H1 (cell line): ENCODE results near the gene NUDT3. TPM values are rescaled to one million over a fixed set of nuclear protein-coding genes. Genes with fewer than 3 reads are reported as not detected.

Experiments
- CTCF ChIA-PET: fragments of 300-600 bp; sonication (Branson Sonifier 250); formaldehyde crosslinking; loops from one replicate; lab custom pipeline; 2021; ENCODE audit not compliant: partially characterized antibody; lab: Charles Lee
- POLR2A ChIA-PET: fragments of 300-600 bp; sonication (Branson Sonifier 250); formaldehyde crosslinking; loops from one replicate; lab custom pipeline; 2021; ENCODE audit warnings: inconsistent platforms; ENCODE audit not compliant: partially characterized antibody; lab: Charles Lee
- DNase-seq, 2 experiments: peaks; one replicate each; pipeline versions ENCODE4 v3.0.0 to v3.0.0-alpha.2; 2010 to 2022; ENCODE audit warnings: low spot score in 2 of 2, low read depth in 1 of 2, mixed read lengths in 1 of 2
- FAIRE-seq: peaks from 2 replicates; lab custom pipeline; 2011; peaks lifted over from hg19 to GRCh38; lab: Jason Lieb, UNC
- H2AFZ ChIP-seq: 2 replicates; pipeline ENCODE4 v1.8.1; 2012; ENCODE audit warnings: low read length, inconsistent platforms
- H2AK5ac ChIP-seq: 2 replicates; pipeline ENCODE4 v1.6.1; 2013; ENCODE audit warnings: low read depth, low read length
- H2BK120ac ChIP-seq: replicated peaks from 2 replicates; pipeline ENCODE3; 2013; ENCODE audit warnings: low read depth, low read length, inconsistent platforms
- H2BK12ac ChIP-seq: 2 replicates; pipeline ENCODE4 v1.6.1; 2013; ENCODE audit warnings: low read depth, low read length
- H2BK15ac ChIP-seq: 2 replicates; pipeline ENCODE4 v1.6.1; 2013; ENCODE audit warnings: low read length
- H2BK20ac ChIP-seq: 2 replicates; pipeline ENCODE4 v1.6.1; 2013; ENCODE audit warnings: low read length
- H2BK5ac ChIP-seq: 2 replicates; pipeline ENCODE4 v1.6.1; 2013; ENCODE audit warnings: low read depth, low read length
- H3K14ac ChIP-seq: 2 replicates; pipeline ENCODE4 v1.6.1; 2013; ENCODE audit warnings: inconsistent platforms; ENCODE audit not compliant: insufficient read length
- H3K18ac ChIP-seq: 2 replicates; pipeline ENCODE4 v1.6.1; 2013; ENCODE audit warnings: low read length; ENCODE audit errors: extremely low read depth
- H3K23ac ChIP-seq: 2 replicates; pipeline ENCODE4 v1.6.1; 2013; ENCODE audit warnings: inconsistent platforms; ENCODE audit not compliant: insufficient read length
- H3K23me2 ChIP-seq: 2 replicates; pipeline ENCODE4 v1.6.1; 2013; ENCODE audit warnings: low read depth, low read length
- H3K27ac ChIP-seq: 2 replicates; pipeline ENCODE4 v1.6.1; 2011; ENCODE audit warnings: low read depth, low read length, inconsistent platforms
- H3K27me3 ChIP-seq, 4 experiments: replicated peaks in 1 of 4; 1 replicate in 1 of 4; 2 replicates in 3 of 4; pipeline versions ENCODE4 v1.6.1 to v1.8.1; 2011 to 2013; ENCODE audit warnings: low read length in 3 of 4, mild to moderate bottlenecking in 3 of 4, inconsistent platforms in 2 of 4, mixed read lengths in 2 of 4, moderate library complexity in 1 of 4; ENCODE audit not compliant: control insufficient read depth in 3 of 4, insufficient read depth in 3 of 4; ENCODE audit errors: extremely low read depth in 1 of 4
- H3K36me3 ChIP-seq, 4 experiments: 2 replicates each; pipeline versions ENCODE4 v1.6.1 to v1.8.1; 2011 to 2013; ENCODE audit warnings: mild to moderate bottlenecking in 4 of 4, low read length in 3 of 4, moderate library complexity in 2 of 4, control low read depth in 1 of 4, inconsistent platforms in 1 of 4; ENCODE audit not compliant: insufficient read depth in 4 of 4, control insufficient read depth in 2 of 4
- H3K4ac ChIP-seq: replicated peaks from 2 replicates; pipeline ENCODE3; 2013; ENCODE audit warnings: low read length, low read depth, mixed read lengths, inconsistent platforms; ENCODE audit not compliant: insufficient read length
- H3K4me1 ChIP-seq, 4 experiments: replicated peaks in 1 of 4; 1 replicate in 1 of 4; 2 replicates in 3 of 4; pipeline versions ENCODE4 v1.6.1 to v1.8.1; 2011 to 2013; ENCODE audit warnings: low read length in 3 of 4, inconsistent platforms in 2 of 4, mixed read lengths in 1 of 4; ENCODE audit not compliant: insufficient read depth in 4 of 4, control insufficient read depth in 3 of 4
- H3K4me2 ChIP-seq, 2 experiments: 2 replicates each; pipeline versions ENCODE4 v1.6.1 to v1.8.1; 2011 to 2013; ENCODE audit warnings: low read depth in 2 of 2, low read length in 2 of 2, control low read depth in 1 of 2, inconsistent platforms in 1 of 2, mild to moderate bottlenecking in 1 of 2; ENCODE audit not compliant: insufficient read depth in 1 of 2
- H3K4me3 ChIP-seq, 4 experiments: fragments of 200-600, 300-600 bp in 1 of 4; sonication (generic), shearing (Covaris generic), sonication (Bioruptor Twin) in 1 of 4; 2 replicates each; pipeline versions ENCODE4 v1.5.1 to v1.8.1; 2011 to 2016; ENCODE audit warnings: low read length in 4 of 4, low read depth in 3 of 4, control low read depth in 2 of 4, inconsistent platforms in 2 of 4, mild to moderate bottlenecking in 2 of 4, mixed read lengths in 1 of 4, moderate library complexity in 1 of 4; ENCODE audit not compliant: insufficient read depth in 2 of 4; ENCODE audit errors: extremely low read depth in 1 of 4
- H3K56ac ChIP-seq: replicated peaks from 2 replicates; pipeline ENCODE3; 2013; ENCODE audit warnings: low read depth, mild to moderate bottlenecking, mixed read lengths, low read length, inconsistent platforms; ENCODE audit not compliant: insufficient read length
- H3K79me1 ChIP-seq: 2 replicates; pipeline ENCODE4 v1.6.1; 2013; ENCODE audit warnings: low read depth, low read length, control low read depth
- H3K79me2 ChIP-seq, 2 experiments: 2 replicates each; pipeline versions ENCODE4 v1.6.1 to v1.8.1; 2012 to 2013; ENCODE audit warnings: low read length in 2 of 2, mild to moderate bottlenecking in 2 of 2, inconsistent platforms in 1 of 2; ENCODE audit not compliant: insufficient read depth in 2 of 2, control insufficient read depth in 1 of 2
- H3K9ac ChIP-seq, 4 experiments: replicated peaks in 1 of 4; 1 replicate in 1 of 4; 2 replicates in 3 of 4; pipeline versions ENCODE4 v1.6.1 to v1.8.1; 2011 to 2013; ENCODE audit warnings: low read depth in 3 of 4, low read length in 3 of 4, control low read depth in 2 of 4, mild to moderate bottlenecking in 2 of 4, moderate library complexity in 2 of 4, inconsistent platforms in 1 of 4; ENCODE audit errors: extremely low read depth in 1 of 4
- H3K9me3 ChIP-seq, 2 experiments: 2 replicates each; pipeline versions ENCODE4 v1.6.1 to v1.8.1; 2012 to 2013; ENCODE audit warnings: mild to moderate bottlenecking in 2 of 2, moderate library complexity in 2 of 2, control low read depth in 1 of 2, inconsistent platforms in 1 of 2, low read depth in 1 of 2, low read length in 1 of 2, mixed read lengths in 1 of 2; ENCODE audit not compliant: insufficient read depth in 2 of 2
- H4K20me1 ChIP-seq, 2 experiments: replicated peaks in 1 of 2; 2 replicates each; pipeline versions ENCODE3 to v1.8.1; 2011 to 2013; ENCODE audit warnings: inconsistent platforms in 2 of 2, low read length in 2 of 2, mild to moderate bottlenecking in 1 of 2; ENCODE audit not compliant: insufficient read depth in 2 of 2, control insufficient read depth in 1 of 2
- H4K5ac ChIP-seq: 2 replicates; pipeline ENCODE4 v1.6.1; 2013; ENCODE audit warnings: low read length, low read depth, mixed read lengths, inconsistent platforms; ENCODE audit not compliant: insufficient read length
- H4K8ac ChIP-seq: 2 replicates; pipeline ENCODE4 v1.8.0; 2013; ENCODE audit warnings: mild to moderate bottlenecking, moderate library complexity, low read length, inconsistent platforms; ENCODE audit not compliant: insufficient read depth; ENCODE audit errors: extremely low read depth
- H4K91ac ChIP-seq: replicated peaks from 2 replicates; pipeline ENCODE3; 2013; ENCODE audit warnings: low read length, mixed read lengths, inconsistent platforms; ENCODE audit not compliant: insufficient read length
- JUND ChIP-seq: IDR thresholded peaks from 2 replicates; pipeline ENCODE4 v1.6.1; 2011; ENCODE audit warnings: mild to moderate bottlenecking, improper control_type of control experiment, low read length
- MAFK ChIP-seq: IDR thresholded peaks from 2 replicates; pipeline ENCODE4 v1.6.1; 2012; ENCODE audit warnings: low read depth, mild to moderate bottlenecking, improper control_type of control experiment, low read length
- TCF12 ChIP-seq: IDR thresholded peaks from 2 replicates; pipeline ENCODE4 v1.6.1; 2011; ENCODE audit warnings: low read depth, mild to moderate bottlenecking, low read length
- WGBS, 2 experiments: shearing (Covaris generic) in 1 of 2; methylation state at CpG; one replicate each; pipeline versions ENCODE4 v1.1.6 to v1.1.7; 2013 to 2015; ENCODE audit warnings: low lambda C conversion rate in 2 of 2, mixed read lengths in 2 of 2, inconsistent platforms in 1 of 2, low coverage in 1 of 2, missing lambda C conversion rate in 1 of 2; ENCODE audit not compliant: insufficient replicate concordance in 2 of 2, insufficient coverage in 1 of 2, insufficient read length in 1 of 2; ENCODE audit errors: extremely low coverage in 1 of 2, missing lambda C conversion rate in 1 of 2; 5-methylcytosine and 5-hydroxymethylcytosine counted together
- polyA plus RNA-seq, 7 experiments: library from polyadenylated mRNA; depleted of rRNA in 3 of 7; stranded (reverse) in 5 of 7; unstranded in 2 of 7; fragments of >200 nt in 5 of 7; fragments of 200-250 nt in 2 of 7; gene quantifications; 1 replicate in 5 of 7; 2 replicates in 1 of 7; 4 replicates in 1 of 7; pipeline versions ENCODE4 v1.2.1 to v1.2.3, GENCODE V29; 2011 to 2013; ENCODE audit warnings: missing spikeins in 2 of 7, mixed read lengths in 2 of 7
- total RNA-seq: library from RNA; stranded (reverse); fragmentation: NEBNext Ultra II Directional; extraction: Animal tissue kit (Norgen Biotek cat#: 25700); gene quantifications from 2 replicates; pipeline ENCODE4 v1.2.1, GENCODE V29; 2021

Gene NUDT3
- total and polyA plus RNA-seq, 2 of the 8 experiments (the other 6 are each of a cell fraction or from before 2014, with no cell fraction given) = 14.1 to 36.9 TPM

- DNase-seq = no peak
- FAIRE-seq = no peak
- 33% methylated on average over 2 of the region's 2 CpGs; no CpG with 5 or more reads in 1 of the 2 experiments for WGBS, 2 experiments
- H4K20me1 ChIP-seq = peaks cover 41 to 46% of the 10 kb centered on the region in 2 experiments
- H3K23ac ChIP-seq = no peak overlapping the region
- no peak overlapping the region for H2BK12ac ChIP-seq
- no peak overlapping the region for H2AFZ ChIP-seq
- no peak for TF ChIP-seq TCF12
- TF ChIP-seq JUND = no peak
- no peak for TF ChIP-seq MAFK
- H3K9me3 ChIP-seq = no peaks in the 10 kb centered on the region
- no peak overlapping the region for H3K56ac ChIP-seq
- H3K79me1 ChIP-seq = peaks cover 3% of the 10 kb centered on the region; the same call in 1 of the 2 replicates
- no peak overlapping the region for H2AK5ac ChIP-seq
- no peak overlapping the region for H2BK15ac ChIP-seq
- no peak overlapping the region for H3K14ac ChIP-seq
- no peak overlapping the region for H3K4ac ChIP-seq
- no peak overlapping the region for H4K8ac ChIP-seq
- peaks cover 10 to 25% (median 16%) of the 10 kb centered on the region in 4 experiments for H3K4me1 ChIP-seq
- H3K9ac ChIP-seq = no peak overlapping the region
- no peak overlapping the region for H3K27ac ChIP-seq
- no peak overlapping the region for H3K4me2 ChIP-seq
- peaks cover 4 to 11% of the 10 kb centered on the region in 2 experiments; a peak in 3 of 4 replicates for H3K79me2 ChIP-seq
- CTCF ChIA-PET = interaction anchor here (0.8 to 5.8 kb wide), 6 partner anchors 41 to 495 kb away, joined by 3 to 62 read pairs (median 3); no protein-coding TSS in a partner anchor
- H3K36me3 ChIP-seq = peaks cover 29 to 39% (median 34%) of the 10 kb centered on the region in 4 experiments
- H4K5ac ChIP-seq = no peak overlapping the region
- H3K18ac ChIP-seq = no peak overlapping the region
- H3K23me2 ChIP-seq = peaks cover 7% of the 10 kb centered on the region
- H2BK20ac ChIP-seq = no peak overlapping the region
- H4K91ac ChIP-seq = no peak overlapping the region
- H3K27me3 ChIP-seq = no peaks in the 10 kb centered on the region; a peak in 2 of 7 replicates
- POLR2A ChIA-PET = interaction anchor here (0.7 to 11.0 kb wide), 24 partner anchors 9 to 285 kb away, joined by 3 to 212 read pairs (median 4); partner anchors contain the start of genes GRM4, HMGA1, NUDT3 and RPS10
- H2BK120ac ChIP-seq = no peak overlapping the region
- no peak overlapping the region for H2BK5ac ChIP-seq
- no peak overlapping the region for H3K4me3 ChIP-seq
These were observed 146.3 kb downstream of the NUDT3 start for GRCh38 chr6:34246249-34246562.
